ENCODE data around the gene LRP1. TPM values are rescaled to one million over a fixed set of nuclear protein-coding genes. Genes with fewer than 3 reads are reported as not detected.

The LRP1 gene
- total RNA-seq, 4 donors from 2014 or later, result 185 to 292 (median 216) TPM

GRCh38 chr12:57129321-57129842, 1.1 kb downstream of the LRP1 start:
- Histone ChIP-seq H3K36me3 (no peaks in the 10 kb centered on the region), H3K27ac (peak overlapping the region; percentile 98 to 100 (median 99)), H3K9me3 (no peaks in the 10 kb centered on the region), H3K27me3 (no peaks in the 10 kb centered on the region), H3K4me3 (peak overlapping the region; percentile 88 to 91), H3K4me1 (peaks cover 0 to 71% (median 9%) of the 10 kb centered on the region in 3 donors)
- ATAC-seq, result no peak
- 0% methylated on average over 3 of the region's 12 CpGs; no CpG with 5 or more reads in 1 of the 2 donors for WGBS, 2 donors (ENCODE audit: low coverage in 1 of 2)
- TF ChIP-seq POLR2AphosphoS5 (IDR thresholded peaks at IDR 0.05) (no peak), CTCF (IDR thresholded peaks at IDR 0.05) (no peak), POLR2A (IDR thresholded peaks at IDR 0.05) (no peak), EP300 (IDR thresholded peaks at IDR 0.05) (no peak)

GRCh38 chr12:57129889-57130288, 1.6 kb downstream of the LRP1 start:
- no peaks in the 10 kb centered on the region for H3K27me3 ChIP-seq
- H3K36me3 ChIP-seq, result no peaks in the 10 kb centered on the region
- ATAC-seq, result peak; percentile 67
- peaks cover 0 to 76% (median 9%) of the 10 kb centered on the region in 3 donors for H3K4me1 ChIP-seq
- peak overlapping the region; percentile 4 to 100 (median 98) for H3K27ac ChIP-seq
- peak overlapping the region; percentile 88 to 91 for H3K4me3 ChIP-seq
- H3K9me3 ChIP-seq, result no peaks in the 10 kb centered on the region
- TF ChIP-seq POLR2A (IDR thresholded peaks at IDR 0.05) (no peak), POLR2AphosphoS5 (IDR thresholded peaks at IDR 0.05) (peak; percentile 55)

- no peaks in the 10 kb centered on the region for H3K9me3 ChIP-seq
- H3K36me3 ChIP-seq, result no peaks in the 10 kb centered on the region
- H3K4me1 ChIP-seq, result peaks cover 0 to 86% (median 20%) of the 10 kb centered on the region in 3 donors
- H3K27ac ChIP-seq, result peak overlapping the region in 3 of 4 donors; percentile 98 to 100 (median 99)
- TF ChIP-seq POLR2AphosphoS5 (IDR thresholded peaks at IDR 0.05) (no peak), EP300 (IDR thresholded peaks at IDR 0.05) (no peak), POLR2A (IDR thresholded peaks at IDR 0.05) (no peak)
- no CpG with 5 or more reads among the region's 2 CpGs for WGBS, 2 donors (ENCODE audit: low coverage in 1 of 2)
- ATAC-seq, result no peak
- peak overlapping the region in 1 of 2 donors; percentile 88 for H3K4me3 ChIP-seq
- no peaks in the 10 kb centered on the region for H3K27me3 ChIP-seq
Measured at GRCh38 chr12:57130941-57131340, 2.7 kb downstream of the LRP1 start.

GRCh38 chr12:57131896-57132744, 3.8 kb downstream of the LRP1 start:
- Histone ChIP-seq H3K27me3 (no peaks in the 10 kb centered on the region), H3K36me3 (no peaks in the 10 kb centered on the region), H3K9me3 (no peaks in the 10 kb centered on the region), H3K27ac (peak overlapping the region; percentile 10 to 100 (median 98)), H3K4me3 (peak overlapping the region in 1 of 2 donors; percentile 88), H3K4me1 (peaks cover 0 to 88% (median 23%) of the 10 kb centered on the region in 3 donors)
- no peak for TF ChIP-seq EP300 (IDR thresholded peaks at IDR 0.05)
- TF ChIP-seq CTCF (IDR thresholded peaks at IDR 0.05), result no peak
- no peak for TF ChIP-seq POLR2AphosphoS5 (IDR thresholded peaks at IDR 0.05)
- TF ChIP-seq POLR2A (IDR thresholded peaks at IDR 0.05), result no peak
- no peak for ATAC-seq
- 36 to 51% methylated on average over 3 to 7 of the region's 9 CpGs for WGBS, 2 donors (ENCODE audit: low coverage in 1 of 2)

GRCh38 chr12:57133013-57133569, 4.8 kb downstream of the LRP1 start:
- Histone ChIP-seq H3K4me3 (peak overlapping the region in 1 of 2 donors; percentile 88), H3K4me1 (peaks cover 0 to 95% (median 25%) of the 10 kb centered on the region in 3 donors)

More at GRCh38 chr12:57133013-57133569, 4.8 kb downstream of the LRP1 start:
- WGBS, 2 donors (ENCODE audit: low coverage in 1 of 2), result 23 to 72% methylated on average over 2 to 3 of the region's 4 CpGs
- Histone ChIP-seq H3K27ac (peak overlapping the region; percentile 10 to 100 (median 98)), H3K9me3 (no peaks in the 10 kb centered on the region), H3K36me3 (no peaks in the 10 kb centered on the region), H3K27me3 (no peaks in the 10 kb centered on the region)
- TF ChIP-seq EP300 (IDR thresholded peaks at IDR 0.05) (no peak), POLR2AphosphoS5 (IDR thresholded peaks at IDR 0.05) (no peak), CTCF (IDR thresholded peaks at IDR 0.05) (no peak), POLR2A (IDR thresholded peaks at IDR 0.05) (no peak)
- no peak for ATAC-seq

Measured in gastroesophageal sphincter (tissue), 4 donors.